HTERT RPE-1 (cell line): ENCODE measurements around the gene CORO6.

Experiments used
- in situ Hi-C: fragments of 300-500 bp; cut with MboI; formaldehyde crosslinking; loops from 4 replicates; pipeline ENCODE4 v1.14.3; 2020; ENCODE audit warnings: low sequenced_read_pairs

CORO6 gene

DNA sequence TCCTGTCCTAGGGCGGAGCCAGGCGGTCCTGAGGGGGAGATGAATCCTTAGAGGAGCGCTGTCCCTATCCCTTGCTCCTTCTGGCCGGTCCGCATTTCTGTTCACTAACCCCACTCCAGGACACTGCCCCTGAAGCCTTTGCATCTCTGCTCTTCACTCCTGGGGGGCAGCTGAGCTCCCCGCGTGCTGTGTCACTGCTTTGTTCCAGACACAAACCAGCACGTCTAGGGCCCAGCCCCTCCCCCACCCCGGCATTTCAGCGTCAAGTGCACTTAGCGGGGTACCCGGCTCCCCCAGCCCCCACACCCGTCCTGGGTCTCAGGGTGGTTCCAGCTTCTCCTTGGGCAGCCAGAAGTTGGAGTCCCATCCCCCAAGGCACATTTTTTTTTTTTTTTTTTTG is 8.9 kb downstream of the CORO6 start:
- in situ Hi-C loops: no loop called here

DNA sequence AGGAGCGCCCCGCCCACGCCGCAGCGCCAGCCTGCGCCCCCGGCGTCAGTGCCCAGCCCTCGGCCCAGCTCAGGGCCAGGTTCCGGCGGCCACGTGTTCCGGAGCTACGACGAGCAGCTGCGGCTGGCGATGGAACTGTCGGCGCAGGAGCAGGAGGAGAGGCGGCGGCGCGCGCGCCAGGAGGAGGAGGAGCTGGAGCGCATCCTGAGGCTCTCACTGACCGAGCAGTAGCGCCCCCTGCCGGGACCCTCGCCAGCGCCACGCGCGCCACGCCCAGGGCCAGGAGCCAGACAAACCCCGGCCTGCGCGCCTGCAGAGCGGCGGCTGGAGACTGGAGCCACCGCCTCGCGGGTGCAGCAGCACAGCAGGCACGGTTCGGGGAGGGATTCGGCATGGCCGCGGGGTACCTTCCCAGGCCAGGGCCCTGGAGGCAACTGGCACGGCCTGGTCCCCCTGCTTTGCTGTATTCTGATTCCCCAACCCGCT is 9.3 kb downstream of the CORO6 start:
- in situ Hi-C loops: no loop called here

DNA sequence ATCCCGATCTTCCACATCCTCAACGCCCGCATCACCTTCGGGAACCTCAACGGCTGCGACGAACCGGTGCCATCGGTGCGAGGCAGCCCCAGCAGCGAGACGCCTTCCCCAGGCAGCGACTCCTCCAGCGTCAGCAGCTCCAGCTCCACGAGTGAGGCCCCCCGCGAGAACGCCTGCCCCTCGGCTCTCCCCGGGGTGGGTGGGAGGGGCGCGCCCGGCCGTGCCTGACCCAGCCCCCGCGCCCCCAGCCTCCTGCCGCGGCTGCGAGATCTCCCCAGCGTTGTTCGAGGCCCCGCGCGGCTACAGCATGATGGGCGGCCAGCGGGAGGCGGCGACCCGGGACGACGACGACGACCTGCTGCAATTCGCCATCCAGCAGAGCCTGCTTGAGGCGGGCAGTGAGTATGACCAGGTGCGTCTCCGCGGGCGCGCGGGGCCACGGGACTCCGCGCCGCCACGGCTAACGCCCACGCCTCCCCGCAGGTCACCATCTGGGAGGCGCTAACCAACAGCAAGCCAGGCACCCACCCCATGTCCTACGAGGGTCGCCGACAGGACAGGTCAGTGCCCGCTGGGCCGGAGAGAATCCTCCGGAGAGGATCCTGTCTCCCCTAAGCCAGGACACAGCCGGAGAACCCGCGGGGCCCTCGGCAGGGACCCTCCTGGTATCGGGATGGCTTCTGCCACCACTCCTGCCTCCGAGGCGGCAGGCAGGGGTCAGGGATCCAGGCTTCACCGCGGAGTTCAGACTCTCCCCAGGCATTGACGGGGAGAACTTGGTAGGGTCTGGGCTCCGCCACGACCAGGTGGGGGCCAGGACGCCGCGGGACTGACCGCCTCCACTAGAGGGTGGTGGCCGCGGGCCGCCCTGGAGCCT is 10.1 kb downstream of the CORO6 start:
- in situ Hi-C loops: no loop called here

DNA sequence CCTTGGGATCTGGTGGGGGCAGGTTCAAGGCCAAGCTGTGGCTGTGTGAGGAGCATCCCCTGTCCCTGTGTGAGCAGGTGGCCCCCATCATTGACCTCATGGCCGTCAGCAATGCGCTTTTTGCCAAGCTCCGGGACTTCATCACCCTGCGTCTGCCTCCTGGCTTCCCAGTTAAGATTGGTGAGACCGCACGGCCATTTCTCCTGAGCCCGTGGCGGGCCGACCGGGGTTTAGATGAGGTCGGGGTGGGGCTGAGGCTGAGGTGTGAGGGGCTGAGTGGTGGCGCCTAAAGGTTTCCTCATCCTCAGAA is 10.7 kb downstream of the CORO6 start:
- in situ Hi-C loops: no loop called here

DNA sequence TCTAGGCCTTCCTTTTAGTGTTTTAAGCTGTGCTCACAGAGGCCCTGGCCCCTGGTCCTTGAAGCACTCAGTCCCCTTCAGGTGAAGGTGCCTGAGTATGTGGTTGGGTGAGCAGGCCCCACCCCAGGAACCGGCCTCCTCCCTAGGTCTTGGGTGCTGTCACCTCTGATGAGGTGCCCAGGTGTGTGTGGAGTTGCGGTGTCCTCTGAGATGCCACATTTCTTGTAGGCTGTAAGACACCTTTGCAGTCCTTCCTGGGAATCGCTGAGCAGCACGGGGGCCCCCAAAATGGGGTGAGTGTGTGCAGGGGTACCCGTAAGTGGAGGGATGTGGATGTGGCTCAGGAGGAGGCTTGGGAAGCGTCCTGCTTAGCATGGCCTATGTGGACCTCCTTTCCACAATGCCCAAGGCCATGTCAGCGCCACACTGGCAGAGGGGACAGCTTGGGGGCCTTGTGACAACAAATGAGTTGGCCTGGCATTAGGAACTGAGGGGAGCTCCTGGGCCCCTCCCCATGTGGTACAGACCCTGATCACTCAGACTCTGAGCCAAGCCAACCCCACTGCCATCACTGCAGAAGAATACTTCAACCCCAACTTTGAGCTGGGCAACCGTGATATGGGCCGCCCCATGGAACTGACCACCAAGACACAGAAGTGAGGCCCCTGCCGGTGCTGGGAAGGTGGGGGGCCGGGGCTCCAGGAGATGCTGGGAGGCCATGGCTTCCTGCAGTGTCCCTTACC is 11.2 kb downstream of the CORO6 start:
- in situ Hi-C loops: no loop called here

DNA sequence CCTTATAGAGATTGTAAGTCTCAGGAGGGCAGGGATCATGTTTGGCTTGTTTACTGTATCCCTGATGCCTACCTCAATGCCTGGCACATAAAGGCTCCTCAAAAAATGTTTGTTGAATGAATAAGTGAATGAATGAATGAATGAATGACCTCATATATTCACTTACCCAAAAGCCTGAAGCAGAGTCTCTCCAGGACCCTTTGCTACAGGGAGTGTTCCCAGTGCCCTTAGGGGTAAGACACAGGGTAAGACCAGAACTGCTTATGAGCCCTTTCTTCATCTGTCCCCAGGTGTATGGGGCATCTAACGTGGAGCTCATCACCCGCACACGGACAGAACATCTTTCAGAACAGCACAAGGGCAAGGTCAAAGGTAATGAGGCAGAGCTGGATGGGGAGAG is 12.3 kb downstream of the CORO6 start:
- in situ Hi-C loops: no loop called here

DNA sequence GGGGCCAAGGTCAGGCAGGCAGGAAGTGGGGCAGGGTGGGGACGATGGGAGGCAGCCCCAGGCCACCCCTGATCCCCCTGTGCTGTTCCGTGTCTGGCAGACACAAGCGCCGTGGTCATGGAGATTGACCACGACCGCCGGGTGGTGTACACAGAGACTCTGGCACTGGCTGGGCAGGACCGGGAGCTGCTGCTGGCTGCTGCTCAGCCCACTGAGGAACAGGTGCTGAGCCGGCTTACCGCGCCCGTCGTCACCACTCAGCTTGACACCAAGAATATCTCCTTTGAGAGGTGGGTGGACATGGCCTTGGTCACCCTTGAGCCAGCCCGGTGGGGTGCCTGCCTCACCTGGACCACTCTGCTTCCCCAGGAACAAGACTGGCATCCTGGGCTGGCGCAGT is 13.7 kb downstream of the CORO6 start:
- in situ Hi-C loops: no loop called here

DNA sequence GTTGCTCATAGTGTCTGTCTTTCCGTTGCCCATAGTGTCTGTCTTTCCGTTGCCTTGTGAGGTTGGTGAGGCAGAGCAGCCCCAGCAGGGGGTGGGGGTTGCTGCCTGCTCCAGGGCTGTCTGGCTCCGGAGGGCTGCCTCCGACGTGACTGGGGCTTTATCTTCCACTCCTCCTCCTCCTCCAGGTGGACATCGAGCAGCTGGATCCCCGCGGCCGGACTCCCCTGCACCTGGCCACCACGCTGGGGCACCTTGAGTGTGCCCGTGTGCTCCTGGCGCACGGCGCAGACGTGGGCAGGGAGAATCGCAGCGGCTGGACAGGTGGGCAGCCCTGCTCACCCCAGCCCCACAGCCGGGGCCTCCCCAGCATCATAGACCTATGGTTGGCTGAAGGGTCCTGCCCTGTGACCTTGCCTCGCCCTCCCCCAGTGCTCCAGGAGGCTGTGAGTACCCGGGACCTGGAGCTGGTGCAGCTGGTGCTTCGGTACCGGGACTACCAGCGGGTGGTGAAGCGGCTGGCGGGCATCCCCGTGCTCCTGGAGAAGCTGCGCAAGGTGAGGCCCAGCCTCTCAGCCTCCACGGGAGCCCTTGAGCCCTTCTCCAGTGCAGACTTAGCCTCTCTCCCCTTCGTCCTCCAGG is 15.0 kb downstream of the CORO6 start:
- in situ Hi-C loops: no loop called here

DNA sequence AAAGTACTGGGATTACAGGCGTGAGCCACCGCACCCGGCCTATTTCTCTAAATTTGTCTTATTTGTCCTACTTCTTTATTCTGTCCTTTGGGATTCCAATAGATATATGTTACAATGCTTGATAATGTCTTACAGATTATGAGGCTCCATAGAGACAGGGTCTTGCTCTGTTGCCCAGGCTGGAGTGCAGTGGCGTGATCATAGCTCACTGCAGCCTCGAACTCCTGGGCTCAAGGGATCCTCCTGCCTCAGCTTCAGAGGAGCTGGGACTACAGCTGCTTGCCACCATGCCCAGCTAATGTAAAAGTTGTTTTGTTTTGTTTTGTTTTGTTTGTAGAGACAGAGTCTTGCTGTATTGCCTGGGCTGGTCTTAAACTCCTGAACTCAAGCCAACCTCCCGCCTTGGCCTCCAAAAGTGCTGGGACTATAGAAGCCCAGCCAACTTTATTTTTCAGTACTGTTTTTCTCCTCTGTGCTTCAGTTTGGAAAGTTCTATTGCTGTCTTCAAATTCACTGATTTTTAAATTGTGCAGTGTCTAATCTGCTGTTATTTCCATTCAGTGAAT is 19.5 kb downstream of the CORO6 start:
- in situ Hi-C loops: no loop called here

DNA sequence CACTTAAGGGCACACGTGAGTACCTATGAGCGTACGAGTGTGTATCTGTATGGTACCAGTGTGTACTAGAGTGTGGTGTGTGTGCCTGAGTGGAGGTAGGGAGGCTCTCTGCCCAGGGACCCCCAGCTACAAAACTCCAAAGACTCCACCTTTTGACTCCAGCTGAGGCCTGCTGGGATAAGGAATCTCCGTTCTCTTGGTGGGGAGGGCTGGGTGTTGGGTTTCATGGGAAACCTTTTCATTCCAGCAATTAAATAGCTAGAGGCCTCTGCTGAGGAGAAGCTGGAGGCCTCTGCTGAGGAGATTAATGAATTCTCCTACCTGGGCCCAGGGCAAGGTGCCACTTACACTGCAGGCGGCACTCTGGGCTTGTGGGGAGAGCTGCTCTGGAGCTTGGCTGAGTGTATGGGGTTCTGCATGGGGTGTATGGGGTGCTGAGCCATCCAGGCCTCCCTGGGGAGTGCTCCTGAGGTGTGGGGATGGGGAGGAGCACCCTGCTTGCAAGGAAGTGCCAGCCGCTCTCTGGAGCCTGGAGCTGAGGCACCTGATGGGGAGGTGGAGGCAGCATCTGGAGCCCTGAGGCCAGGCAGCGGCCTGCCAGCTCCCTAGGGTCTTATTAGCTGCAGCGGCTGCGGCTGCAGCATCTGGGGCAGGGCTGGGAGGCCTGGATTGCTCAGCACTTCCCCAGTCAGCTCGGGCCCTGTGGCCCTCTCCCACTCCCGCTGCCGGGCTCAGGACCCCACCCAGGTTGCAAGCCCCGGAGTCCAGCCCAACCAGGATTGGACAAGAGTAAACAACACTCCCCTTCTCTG is 25.1 kb downstream of the CORO6 start:
- in situ Hi-C loops: no loop called here

DNA sequence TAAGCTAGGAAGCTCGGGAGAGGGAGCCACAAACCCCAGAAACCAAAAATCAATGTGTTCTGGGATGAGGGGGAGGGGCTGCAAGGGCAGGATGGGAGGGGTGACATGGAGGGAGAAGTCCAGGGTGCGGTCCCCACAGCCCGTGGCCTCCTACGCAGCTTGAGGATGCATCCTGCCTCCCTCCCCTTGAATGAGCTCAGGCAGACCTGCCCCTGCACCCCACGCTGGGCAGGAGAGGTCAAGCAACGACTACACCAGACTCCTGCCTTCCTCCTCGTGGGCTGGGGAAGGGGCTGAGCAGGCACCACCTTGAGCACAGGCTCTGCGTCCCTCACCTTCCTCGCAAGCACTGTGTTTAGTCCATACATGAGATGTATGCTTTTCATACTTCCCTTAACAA is 25.9 kb downstream of the CORO6 start:
- in situ Hi-C loops: no loop called here

DNA sequence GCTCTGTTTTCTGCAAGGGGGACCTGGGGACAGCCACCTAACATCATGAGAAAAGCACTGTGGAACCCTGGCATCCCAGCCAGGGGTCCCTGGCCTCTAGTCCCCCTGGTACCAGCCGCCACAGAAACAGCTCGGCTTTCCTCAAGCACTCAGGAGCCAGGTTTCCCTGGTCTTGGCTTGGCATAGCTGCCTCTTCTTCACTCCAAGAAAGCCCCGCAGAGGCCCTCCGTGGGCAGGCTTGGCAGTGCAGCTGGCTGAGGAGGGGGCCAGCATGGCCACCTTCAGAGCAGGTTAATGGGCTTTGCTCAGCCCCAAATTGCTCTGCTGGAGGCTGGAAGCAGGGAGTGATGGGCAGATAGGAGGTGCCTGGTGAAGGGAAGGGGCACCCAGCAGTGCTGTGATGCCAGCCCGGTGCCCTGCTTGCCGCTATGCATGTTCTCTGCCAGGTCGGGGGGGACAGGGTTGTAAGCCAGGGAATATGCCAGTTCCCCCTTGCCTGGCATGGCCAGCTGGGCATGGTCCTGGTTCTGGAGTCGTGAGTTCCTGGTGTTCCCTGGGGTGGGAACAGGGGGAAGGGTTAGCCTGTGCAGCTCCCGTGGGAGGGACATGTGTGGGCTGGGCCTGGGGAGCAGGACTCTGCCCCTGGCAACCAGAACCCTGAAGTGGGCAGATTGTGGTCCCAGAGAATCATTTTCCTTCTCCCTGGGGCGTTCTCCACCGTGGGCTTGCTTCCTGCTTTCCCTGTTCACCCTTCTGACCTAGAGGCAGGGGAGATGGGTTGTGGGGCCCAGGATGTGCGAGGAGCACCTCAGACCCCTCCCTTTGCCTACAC is 26.6 kb downstream of the CORO6 start:
- in situ Hi-C loops: no loop called here

DNA sequence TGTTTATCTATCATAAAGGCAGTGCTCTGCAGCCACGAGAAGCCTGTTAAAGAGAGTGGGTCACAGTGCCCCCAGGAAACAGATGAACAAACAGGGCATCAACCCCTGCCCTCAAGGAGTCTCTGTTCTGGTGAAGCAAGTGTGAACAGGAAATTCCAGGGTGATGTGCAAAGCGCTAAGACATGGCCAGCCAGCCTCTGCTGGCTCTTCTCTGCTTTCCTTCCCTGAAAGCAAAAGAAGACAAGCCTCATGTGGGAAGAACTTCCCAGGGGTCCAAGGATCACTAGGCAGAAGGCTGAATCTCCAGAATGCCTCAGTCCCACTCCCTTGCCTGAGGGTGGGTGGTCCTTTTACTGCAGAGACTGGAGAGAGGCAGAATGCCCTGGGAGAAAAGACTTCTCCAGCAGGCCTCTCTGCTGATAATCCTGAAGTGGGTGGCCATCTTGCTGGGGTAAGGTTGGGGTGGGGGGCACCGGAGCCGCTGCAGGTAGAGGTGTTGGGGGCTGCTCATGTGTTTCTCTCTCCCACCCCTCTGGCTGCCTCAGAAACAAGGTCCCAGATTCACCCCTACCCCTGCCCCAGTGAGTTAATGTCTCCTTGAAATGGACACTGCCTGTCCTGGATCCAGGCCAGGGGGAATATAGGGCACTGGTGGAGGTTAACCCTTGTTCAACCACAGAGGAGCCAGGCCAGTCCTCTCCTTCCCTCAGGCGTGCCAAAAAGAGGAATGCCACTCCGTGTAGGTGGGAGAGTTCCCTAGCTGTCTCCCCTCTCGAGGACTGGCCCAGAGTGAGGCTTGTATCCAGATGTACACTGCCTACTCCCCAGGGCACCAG is 27.4 kb downstream of the CORO6 start:
- in situ Hi-C loops: no loop called here

DNA sequence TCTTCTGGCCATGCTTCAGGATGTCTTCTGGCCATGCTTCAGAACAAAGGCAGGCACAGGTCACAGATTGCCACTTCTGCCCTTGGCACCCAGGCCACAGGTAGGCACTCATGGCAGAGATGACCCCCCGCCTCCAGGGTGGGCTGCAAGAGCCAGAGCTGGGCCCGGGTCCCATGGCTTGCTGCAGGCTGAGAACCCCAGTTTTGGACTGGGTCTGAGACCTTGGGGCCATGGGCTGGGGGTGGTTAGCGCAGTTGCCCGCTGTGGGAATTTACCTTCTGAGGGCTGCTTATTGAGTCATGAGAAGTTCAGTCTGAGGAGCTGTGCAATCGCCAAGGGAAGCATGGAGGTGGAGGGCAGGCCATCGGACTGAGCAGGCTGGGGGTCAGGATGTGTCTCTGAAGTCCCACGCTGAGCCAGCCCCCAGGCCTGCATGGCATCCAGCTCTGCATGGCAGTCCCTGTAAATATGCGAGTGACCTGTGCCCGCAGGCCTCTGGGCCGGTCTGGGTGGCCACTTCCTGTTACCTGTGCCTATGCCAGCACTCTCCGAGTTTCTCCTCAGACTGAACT is 28.1 kb downstream of the CORO6 start:
- in situ Hi-C loops: no loop called here

DNA sequence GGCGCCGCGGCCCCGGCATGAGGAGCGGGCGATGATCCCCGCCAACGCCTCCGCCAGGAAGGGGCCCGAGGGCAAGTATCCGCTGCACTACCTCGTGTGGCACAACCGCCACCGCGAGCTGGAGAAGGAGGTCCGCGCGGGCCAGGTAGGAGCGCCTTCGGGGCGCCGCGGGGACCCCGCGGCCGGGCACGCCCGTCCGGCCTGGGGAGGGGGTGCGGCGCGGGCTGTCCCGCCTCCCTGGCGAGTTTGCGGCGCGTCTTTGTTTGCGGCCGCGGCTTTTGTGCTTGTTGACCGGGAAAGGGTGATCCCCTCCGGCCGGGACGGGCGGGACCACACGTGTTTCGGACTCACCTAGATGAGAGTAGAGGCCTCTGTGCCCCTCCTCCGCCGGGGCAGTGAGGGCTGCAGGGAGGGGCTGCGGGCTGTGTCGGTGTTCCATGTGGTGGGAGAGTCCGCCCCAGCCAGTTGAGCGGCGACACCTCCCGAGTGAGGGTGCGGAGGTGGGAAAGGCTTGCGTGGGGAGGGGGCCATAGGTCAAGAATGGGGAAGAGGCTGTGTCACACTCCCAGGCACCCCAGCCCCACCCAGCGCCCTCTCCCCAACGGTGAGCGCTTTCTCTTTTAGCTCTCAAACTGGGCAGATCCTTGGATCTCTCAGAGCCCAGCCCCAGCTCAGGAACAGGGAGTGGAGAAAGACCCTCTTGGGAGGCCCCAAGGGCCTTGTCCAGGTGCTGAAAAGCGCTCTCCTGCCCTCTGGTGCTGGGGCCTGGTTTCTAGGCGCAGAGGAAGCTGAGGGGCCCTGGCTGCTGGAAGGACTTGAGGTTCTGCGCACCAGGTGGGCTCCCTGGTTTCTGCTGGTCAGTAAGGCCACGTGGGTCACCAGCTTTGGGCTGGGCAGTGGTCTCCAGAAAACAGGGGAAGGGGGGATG is 28.9 kb downstream of the CORO6 start:
- in situ Hi-C loops: no loop called here

DNA sequence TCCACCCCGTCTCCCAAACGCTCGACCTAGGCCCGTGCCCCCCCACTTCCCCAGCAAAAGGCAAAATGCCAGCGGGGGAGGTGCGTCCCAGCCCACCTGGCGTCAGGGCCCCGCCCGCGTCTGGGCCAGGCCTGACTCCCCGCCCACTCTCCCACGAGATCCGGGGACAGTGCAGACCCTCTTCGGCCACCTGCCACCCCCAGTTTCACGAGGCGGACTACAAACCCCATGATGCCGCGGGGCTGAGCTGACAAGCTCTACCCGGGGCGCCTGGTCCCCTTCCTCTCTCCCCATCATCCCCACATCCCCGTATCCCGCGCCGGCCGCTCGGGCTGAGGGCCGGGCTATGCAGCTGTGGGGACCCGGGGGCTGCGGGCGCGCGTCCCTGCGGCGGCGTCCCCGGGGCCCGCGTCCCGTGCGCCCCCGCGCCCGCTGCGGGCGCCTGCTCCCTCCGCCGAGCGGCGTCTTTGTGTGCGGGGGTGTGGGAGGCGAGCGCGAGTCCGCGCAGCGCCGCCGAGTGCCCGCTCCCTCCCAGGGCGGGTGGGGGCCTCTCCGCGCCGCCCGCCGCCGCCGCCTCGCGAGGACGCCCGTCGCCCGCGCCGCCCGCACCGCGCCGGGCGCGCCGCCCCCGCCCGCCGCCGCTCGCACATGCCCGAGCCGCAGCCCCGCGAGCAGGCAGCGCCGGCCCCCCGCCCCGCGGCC is 29.7 kb downstream of the CORO6 start, which contains the start of gene ANKRD13B:
Gene ANKRD13B (plus strand): TSS at position 283 of the 702 bp plus-strand sequence. CDS start 490 bp downstream, outside the sequence.
- in situ Hi-C loops: no loop called here
